GM20000 (cell line): ENCODE measurements around the gene HIVEP3.

Experiments used
- DNase-seq: peaks from one replicate; pipeline ENCODE4 v3.0.0; 2012; ENCODE audit warnings: low spot score
- CTCF ChIP-seq: IDR thresholded peaks from 2 replicates; pipeline ENCODE4 v1.5.1; 2012; ENCODE audit warnings: mild to moderate bottlenecking, control low read depth; ENCODE audit errors: extremely low read depth, missing control alignments

HIVEP3 gene

GRCh38 chr1:41872074-41872473, 46.6 kb downstream of the HIVEP3 start:
- no peak for DNase-seq
- no peak for TF ChIP-seq CTCF

GRCh38 chr1:41870076-41870562, 48.6 kb downstream of the HIVEP3 start:
- DNase-seq: peak; percentile 27

GRCh38 chr1:41868241-41868998, 50.3 kb downstream of the HIVEP3 start:
- TF ChIP-seq CTCF: peak; percentile 43
- DNase-seq: peak; percentile 67

More at GRCh38 chr1:41870076-41870562, 48.6 kb downstream of the HIVEP3 start:
- no peak for TF ChIP-seq CTCF

GRCh38 chr1:41866285-41866684, 52.4 kb downstream of the HIVEP3 start:
- DNase-seq: no peak
- no peak for TF ChIP-seq CTCF

- no peak for TF ChIP-seq CTCF
- DNase-seq: no peak
Measured at GRCh38 chr1:41864471-41865040, 54.2 kb downstream of the HIVEP3 start.

GRCh38 chr1:41863718-41864117, 55.0 kb downstream of the HIVEP3 start:
- DNase-seq: no peak
- TF ChIP-seq CTCF: no peak

- no peak for DNase-seq
- TF ChIP-seq CTCF: no peak
Measured at GRCh38 chr1:41862384-41863221, 56.1 kb downstream of the HIVEP3 start.
